GM18526 (cell line): ENCODE results near the gene GREB1.

Experiments used
- POLR2A ChIP-seq: IDR thresholded peaks from 3 replicates; pipeline ENCODE4 v1.6.1; 2011; ENCODE audit not compliant: insufficient read length; ENCODE audit errors: extremely low read depth

Gene GREB1

GRCh38 chr2:11577101-11577883, 43.4 kb downstream of the GREB1 start:
- no peak for TF ChIP-seq POLR2A

DNA sequence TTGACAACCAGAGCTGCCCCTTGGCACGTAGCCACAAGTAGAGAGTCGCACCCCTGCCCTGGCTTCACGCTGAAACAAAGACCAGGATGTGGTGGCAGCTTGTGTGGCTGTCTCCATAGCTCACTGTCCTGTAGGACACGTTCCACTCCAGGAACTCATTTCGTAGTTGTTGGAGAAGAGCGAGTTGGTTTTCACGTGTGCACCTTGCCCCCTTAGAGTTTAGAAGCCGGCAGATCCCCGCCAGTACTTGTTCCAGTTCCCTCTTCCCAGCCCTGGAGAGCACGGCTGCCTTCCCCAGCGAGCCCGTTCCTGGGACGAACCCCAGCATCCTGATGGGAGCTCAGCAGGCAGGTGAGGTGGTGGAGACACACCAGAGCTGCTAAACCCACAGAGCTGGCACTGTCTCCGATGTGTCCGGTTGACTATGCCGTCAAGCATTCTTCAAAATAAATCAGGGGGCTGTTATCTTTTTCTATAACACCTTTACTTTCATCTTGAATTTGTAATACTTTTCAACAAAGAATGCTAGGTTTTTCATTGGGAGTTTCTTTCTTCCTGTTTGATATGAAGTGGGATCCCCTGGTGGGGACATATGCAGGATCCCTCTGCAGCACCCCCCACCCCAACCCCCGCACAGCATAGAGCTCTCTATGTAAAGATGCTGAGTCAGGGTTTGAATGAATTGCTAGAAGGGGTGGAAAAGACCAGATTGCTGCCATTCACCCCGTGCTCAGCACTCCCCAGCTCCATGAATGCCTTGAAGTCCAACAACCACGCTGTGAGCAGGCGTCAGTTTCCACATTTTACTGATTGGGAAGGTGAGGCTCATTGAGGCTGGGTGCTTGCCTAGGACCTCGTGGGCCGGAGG, 44.5 kb downstream of the GREB1 start:
- TF ChIP-seq POLR2A = no peak

DNA sequence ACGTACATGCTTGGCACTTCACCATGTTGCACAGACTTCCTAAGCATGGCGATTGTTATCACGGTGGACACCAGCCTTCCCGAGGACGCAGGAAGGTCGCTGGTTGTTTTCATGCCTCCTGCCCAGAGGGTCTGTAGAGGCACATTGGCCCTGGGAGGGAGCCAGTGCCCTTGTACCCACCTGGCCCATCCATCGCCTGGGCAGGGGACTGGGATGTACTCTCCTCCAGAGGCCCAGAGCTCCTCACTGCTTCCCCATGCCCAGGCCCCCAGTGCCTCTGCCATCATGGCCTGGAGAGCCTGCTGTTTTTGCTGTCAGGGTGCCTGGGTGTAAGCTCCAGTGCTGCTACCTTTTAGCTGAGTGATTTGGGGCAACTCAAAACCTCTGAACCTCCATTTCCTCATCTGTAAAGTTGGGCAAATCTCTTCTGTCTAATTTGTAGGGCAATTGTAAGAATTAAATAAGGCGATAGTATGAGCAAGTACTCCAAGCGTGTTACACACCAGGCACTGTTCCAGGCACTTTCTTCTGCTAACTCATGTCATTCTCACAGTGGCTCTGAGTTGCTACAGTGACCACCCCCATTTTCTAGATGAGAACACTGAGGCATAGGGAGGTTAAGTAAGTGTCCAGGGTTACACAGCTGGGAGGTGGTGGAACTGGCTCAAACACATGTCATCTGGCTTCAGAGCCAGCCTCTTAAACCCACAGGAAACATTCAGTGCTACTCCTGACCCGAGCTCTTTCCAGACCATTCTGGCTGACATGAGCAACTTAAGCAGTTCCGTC, 45.3 kb downstream of the GREB1 start:
- TF ChIP-seq POLR2A = no peak

DNA sequence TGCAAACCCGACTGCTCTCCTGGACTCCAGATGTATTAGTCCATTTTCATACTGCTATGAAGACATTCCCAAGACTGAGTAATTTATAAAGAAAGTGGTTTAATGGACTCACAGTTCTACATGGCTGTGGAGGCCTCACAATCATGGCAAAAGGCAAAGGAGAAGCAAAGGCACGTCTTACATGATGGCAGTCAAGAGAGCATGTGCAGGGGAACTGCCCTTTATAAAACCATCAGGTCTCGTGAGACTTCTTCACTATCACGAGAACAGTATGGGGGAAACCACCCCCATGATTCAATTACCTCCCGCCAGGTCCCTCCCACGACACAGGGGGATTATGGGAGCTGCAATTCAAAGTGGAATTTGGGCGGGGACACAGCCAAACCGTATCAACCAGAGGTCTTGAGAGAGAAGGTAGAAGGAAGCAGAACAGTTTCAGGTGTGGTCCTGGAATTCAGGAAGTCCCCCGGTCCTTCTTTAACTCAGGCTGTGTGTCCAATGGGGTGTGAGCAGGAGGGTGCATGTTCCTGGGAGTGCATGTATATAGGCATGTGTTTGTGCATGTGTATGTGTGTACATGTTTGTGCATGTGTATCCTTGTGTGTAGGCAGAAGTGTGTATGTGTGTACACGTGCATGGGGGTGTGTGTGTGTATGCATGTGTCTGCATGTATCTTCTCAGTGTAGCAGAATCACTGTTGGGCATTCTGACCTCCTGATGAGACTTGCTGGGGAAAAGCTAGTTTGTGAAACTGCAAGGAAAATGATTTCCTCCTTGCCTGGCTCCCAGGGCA, 46.2 kb downstream of the GREB1 start:
- no peak for TF ChIP-seq POLR2A

GRCh38 chr2:11580697-11581096, 46.9 kb downstream of the GREB1 start:
- no peak for TF ChIP-seq POLR2A

GRCh38 chr2:11581124-11581796, 47.4 kb downstream of the GREB1 start:
- no peak for TF ChIP-seq POLR2A

DNA sequence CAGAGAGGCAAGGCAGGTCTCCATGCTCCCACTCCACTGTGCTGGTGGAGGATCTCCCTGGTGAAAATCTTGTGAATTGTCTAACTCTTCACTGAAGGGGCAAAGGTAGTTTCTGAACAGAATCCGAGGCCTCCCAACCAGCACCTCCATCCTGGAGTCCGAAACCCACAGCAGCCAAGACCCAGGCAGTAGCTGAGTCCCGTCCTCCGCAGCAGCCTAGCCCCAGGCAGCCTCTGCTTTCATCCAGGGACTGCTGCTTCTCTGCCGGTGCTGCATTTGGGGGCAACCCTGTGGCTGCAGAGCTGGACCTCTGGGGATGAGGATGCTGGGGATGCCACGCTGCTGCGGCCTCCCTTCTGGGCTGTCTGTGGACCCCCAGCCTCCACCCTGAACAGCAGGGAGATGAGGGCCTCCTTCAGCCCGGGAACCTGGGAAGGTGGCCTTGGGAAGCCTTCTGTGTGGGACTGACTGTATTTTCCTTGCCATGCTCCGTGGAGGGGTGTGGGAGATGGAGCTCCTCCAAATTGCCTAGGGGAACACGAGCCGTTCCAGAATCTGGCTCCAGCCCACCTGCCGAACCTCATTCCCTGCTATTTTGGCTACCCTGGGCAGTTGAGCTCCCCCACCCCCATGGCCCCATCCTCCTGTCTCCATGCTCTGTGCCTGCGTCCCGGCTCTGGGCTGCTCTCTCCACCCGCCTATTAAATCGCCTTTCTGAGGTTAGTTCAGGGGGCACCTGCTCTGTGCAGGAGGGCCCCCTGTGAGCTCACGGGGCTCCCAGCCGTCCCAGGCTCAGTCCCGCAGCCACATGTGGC, 48.2 kb downstream of the GREB1 start:
- TF ChIP-seq POLR2A = no peak

DNA sequence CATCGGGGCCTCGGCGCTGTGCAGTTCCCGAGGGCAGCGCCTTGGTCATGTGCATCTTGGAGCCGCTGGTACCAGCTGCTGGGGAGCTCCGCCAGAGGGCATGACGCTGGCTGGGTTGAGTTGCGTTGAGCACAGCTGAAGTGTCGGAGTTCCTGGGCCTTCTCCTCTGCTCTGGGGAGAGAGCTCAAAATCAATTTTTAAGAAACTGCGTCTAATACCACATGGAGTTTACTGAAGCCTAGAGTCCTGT, 48.7 kb downstream of the GREB1 start:
- TF ChIP-seq POLR2A = no peak

- TF ChIP-seq POLR2A = no peak
These were observed 49.3 kb downstream of the GREB1 start for GRCh38 chr2:11582862-11583752.

DNA sequence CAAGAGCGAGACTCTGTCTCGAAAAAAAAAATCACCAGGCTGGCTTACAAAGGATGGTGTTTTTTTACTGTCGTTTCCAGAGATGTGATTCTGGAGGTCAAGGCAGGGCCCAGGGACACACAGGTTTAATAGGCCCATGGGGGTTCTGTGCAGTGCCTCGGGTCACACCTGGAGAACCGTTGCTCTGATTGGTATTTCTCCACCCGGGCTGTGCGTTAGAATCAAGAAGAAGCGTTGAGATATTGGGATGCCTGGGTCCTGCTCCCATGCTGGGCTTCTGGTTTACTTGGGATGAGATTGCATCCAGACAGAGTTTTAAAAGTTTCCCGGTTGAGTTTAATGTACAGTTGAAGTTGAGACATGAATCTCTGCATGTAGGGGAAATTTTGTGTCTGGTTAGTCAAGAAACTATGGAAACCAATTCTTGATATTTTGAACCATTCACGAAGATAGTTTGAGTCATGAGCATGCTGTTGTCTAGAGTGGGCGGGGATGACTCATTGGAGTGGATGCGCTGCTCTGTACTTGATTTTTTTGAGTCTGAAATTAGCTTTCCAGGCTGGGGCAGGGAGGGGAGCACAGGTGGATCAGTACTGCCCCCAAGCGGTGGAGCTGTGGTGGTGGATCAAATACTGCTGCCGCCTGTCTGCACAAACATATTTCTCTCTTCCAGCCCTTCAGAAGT, 50.1 kb downstream of the GREB1 start:
- no peak for TF ChIP-seq POLR2A

GRCh38 chr2:11584525-11585056, 50.7 kb downstream of the GREB1 start:
- no peak for TF ChIP-seq POLR2A

- TF ChIP-seq POLR2A = no peak
These were observed 51.2 kb downstream of the GREB1 start for GRCh38 chr2:11585071-11585470.
